SH-SY5Y (cell line): ENCODE measurements around the gene TTI1.

Source experiments
- GATA2 ChIP-seq: IDR thresholded peaks from 2 replicates; pipeline ENCODE4 v1.6.1; 2011; ENCODE audit warnings: mild to moderate bottlenecking, low read depth, low read length
- GATA3 ChIP-seq: IDR thresholded peaks from 2 replicates; pipeline ENCODE4 v1.6.1; 2011; ENCODE audit warnings: low read depth, mild to moderate bottlenecking, low read length, moderate library complexity

DNA sequence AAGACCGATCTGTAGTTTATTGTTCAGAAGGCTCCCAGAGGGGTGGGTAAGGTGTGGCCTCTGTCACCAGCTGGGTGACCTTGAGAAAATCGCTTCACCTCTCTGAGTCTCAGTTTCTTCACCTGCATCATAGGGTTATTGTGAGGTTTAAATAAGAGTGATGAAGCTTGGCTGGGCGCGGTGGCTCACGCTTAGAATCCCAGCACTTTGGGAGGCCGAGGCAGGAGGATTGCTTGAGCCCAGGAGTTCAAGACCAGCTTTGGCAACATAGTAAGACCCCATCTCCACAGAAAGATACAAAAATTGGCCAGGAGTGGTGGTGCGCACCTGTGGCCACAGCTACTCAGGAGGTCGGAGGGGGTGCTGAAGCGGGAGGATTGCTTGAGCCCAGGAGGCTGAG is 94.3 kb downstream of the TTI1 start:
- TF ChIP-seq GATA3 (no peak), GATA2 (no peak)
